ENCODE results near the gene NAMPT.
"Not testable (repeated sequence)": the region's sequence is repeated elsewhere in the genome, so short reads cannot be mapped to it uniquely, and the experiment has no call there.

Gene NAMPT

DNA sequence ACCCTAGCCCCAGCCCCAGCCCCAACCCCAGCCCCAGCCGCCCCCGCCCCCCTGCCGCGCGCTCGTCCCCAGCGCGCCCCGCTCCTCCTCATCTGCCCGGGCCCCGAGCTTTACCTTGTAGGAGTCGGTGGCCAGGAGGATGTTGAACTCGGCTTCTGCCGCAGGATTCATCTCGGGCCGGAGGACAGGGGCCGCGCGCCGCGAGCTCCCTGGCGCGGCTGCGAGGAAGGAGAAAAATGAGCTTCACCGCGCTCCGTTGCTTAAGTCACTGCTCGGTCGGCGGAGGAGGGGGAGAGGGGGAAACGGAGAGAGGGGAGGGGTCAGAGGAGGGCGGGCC is at the start of gene NAMPT:
NAMPT (minus strand) TSS at position 270 of the 337 bp plus-strand sequence; CDS start at position 171, 99 bp downstream.
- FAIRE-seq: no peak
- DNase-seq (ENCODE audit: insufficient read length, low spot score): no peak

DNA sequence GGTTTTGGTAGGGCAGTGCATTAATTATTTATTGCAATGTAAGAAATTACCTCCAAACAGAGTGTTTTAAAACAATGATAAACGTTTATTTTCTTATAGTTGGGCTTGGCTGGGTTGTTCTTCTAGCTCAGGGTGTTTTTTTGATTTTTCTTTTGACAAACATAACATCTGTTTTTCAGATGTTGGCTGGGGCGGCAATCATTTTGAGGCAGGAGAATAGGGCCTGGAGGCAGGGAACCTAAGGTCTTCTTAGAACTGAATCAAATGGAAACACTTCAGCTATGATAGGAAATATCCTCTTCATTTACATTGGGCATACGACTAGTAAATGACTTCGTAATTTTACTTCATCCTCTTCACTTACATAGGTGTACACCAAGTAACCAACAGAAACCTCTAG is 47.4 kb upstream of the NAMPT start:
- FAIRE-seq (no peak), DNase-seq (ENCODE audit: insufficient read length, low spot score) (no peak)

DNA sequence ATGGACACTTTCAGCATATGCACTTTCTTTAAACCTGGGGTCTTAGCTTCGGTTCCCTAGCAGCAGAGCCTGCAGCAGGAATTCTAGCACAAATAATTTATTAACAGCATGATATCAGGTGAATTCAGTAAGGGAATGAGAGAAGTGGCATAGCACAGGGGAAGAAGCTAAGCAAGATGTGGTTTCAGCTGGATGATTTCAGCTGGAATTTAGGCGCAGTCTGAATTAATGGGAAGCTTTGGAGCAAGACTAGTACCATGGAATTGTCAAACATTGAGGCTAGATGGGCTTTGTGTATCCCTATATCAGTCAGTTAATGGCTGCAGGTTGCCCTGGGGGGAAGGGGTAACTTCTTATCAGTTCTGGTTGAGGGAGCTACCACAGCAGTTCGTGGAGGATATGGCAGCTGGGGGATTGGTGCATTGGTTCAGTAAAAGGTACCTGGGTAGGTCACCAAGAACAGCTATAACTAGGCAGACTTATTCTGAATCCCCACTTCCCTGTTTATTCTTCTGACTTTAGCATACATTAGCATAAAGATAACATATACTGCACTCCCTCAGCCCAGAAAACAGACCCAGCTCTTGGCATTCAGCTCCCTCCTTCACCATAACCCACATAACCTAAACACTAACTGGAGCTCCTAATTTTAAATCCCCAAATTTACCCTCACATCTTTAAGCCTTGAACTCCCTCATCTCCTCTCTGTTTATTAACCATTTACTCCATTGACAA is 46.8 kb upstream of the NAMPT start:
- FAIRE-seq (no peak), DNase-seq (ENCODE audit: insufficient read length, low spot score) (no peak)

DNA sequence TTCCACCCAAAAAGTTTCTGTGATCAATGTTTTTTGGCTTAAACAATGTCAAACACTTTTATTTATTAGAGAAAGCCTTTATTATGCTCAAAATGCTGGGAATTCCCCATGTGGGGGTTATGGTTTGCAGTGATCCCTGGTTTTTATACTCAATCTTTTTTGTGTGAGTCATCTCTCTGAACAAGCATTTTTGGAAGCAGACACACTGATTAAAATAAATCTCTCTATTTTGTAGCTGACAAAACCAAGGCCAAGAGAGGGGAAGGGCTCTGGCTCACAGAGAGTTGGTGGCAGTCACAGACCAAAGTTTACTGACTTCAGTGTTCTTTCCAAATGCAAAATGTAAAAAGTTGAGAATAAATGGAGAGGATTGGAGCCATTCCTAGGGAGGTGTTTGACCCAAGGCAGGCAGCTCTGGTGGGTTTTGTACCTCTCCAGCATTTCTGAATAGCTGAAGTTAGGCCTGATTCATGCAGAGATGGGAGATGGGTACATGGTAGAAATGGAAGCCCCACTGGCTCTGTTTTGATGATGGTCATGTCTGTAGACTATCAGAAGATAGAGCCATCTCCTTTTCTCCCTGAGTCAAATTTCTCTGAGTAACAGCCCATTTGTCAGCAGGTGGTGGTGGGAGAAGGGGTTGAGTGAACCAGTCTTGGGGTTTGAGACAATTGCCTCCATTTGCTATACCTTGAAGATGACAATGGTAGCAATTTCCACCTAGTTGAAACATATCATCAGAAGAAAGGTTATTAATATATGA is 45.4 kb upstream of the NAMPT start:
- DNase-seq (ENCODE audit: insufficient read length, low spot score): no peak
- FAIRE-seq: no peak

DNA sequence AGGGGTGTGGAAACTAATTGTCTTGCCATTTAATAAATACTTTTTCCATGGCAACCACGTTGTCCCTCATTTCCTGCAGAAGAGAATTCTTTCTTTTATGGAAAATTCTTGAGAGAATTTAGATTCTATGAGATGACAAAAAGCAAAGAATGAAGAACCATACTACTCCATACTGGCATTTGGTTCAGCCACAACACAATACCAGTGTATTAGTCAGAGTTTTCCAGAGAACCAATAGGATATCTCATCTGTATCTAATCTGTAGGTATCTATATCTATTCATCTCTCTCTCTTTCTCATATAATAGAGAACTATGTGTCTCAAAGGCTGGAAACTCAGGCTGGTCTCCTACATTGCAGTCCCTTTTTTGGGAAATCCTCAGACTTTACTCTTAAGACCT is 44.6 kb upstream of the NAMPT start:
- FAIRE-seq: no peak
- no peak for DNase-seq (ENCODE audit: insufficient read length, low spot score)

DNA sequence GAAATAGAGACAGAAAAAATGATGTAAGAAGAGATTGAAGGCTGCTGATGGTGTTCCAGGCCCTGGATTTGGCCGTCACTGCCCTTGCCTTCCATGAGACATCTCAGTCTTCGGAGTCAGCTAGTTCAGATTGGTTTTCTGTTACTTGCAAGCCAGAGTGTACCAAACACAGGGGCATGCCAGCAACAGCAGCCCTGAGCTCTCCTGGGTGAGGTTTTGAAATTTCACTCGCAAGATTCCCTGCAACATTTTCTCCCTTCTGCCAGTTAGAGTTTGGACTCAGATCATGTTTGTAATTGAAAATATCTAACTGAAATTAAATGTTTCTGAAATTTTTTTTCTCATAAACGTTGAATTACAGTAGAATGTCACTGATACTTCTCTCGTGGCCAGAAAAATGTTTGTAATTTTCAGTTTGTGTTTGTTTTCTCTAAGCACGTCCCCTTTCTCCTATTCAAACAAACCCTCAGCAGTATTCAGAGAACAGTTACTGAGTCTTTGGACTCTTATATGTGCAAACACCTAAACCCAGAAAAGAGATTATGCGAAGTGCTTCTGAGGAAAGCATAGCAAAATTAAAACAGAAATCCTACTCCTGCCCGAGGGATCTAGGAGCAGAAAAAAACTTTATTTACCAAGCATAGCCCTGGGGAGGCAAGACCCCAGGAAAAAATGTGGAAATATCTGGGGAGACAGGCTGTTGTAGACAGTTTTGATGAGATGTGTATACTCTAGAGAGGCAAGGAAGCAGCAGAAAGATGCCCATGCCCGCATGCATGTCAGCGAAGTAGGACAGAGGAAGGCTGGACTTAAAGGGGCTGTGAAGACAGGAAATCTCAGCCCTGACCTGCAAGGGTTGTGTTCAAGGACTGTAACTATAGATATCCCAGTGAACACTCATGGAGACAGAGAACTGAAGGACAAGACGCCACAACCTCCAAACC is 43.0 kb upstream of the NAMPT start:
- no peak for FAIRE-seq

DNA sequence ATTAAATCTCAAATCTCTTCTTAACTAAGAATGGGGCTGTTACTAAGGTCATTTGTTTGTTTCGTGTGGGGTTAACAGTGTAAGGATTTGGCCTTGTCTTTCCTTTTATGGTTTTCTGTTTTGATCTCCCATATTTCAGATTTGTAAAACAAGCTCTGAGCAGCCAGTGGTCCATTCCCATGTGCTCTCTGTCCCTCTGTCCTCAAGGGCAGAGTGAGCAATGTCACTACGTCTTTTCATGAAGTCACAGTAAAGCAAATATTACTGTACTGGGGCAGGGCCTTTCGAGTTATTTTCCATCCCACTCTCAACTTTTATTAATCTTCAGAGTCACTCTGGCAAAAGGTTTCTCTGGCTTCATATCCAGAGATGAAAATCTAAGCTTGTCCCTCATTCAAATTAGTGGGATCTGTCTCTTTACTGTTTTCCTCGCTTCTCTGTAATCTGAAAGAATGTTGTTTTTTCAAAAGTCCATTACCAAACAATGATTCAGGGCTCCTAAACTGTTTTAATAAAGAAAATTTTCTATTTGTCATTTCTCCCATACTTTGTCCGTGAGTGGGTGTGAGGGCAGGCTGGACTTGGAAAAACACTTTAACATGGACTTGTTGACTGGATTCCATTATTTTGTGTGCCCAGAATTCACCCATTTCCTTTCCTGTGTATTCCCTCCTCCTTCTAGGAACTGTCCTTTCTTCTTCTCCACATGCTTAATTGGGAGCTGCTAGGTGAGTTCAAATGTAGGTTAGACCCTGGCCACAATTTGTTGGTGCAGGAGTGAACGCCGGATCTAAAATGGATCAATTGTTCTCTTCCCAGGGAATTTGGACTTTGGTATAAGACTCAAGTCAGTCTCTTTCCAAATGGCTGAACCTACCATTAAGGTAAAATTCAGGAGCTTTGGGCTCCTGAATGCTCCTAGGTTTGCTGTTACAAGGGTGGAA is 42.1 kb upstream of the NAMPT start:
- FAIRE-seq (no peak), DNase-seq (ENCODE audit: insufficient read length, low spot score) (no peak)

More for the DNA sequence above, 43.0 kb upstream of the NAMPT start:
- no peak for DNase-seq (ENCODE audit: insufficient read length, low spot score)

DNA sequence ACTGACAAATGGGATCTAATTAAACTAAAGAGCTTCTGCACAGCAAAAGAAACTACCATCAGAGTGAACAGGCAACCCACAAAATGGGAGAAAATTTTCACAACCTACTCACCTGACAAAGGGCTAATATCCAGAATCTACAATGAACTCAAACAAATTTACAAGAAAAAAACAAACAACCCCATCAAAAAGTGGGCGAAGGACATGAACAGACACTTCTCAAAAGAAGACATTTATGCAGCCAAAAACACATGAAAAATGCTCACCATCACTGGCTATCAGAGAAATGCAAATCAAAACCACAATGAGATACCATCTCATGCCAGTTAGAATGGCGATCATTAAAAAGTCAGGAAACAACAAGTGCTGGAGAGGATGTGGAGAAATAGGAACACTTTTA is 39.7 kb upstream of the NAMPT start:
- DNase-seq (ENCODE audit: insufficient read length, low spot score): not testable (repeated sequence)

DNA sequence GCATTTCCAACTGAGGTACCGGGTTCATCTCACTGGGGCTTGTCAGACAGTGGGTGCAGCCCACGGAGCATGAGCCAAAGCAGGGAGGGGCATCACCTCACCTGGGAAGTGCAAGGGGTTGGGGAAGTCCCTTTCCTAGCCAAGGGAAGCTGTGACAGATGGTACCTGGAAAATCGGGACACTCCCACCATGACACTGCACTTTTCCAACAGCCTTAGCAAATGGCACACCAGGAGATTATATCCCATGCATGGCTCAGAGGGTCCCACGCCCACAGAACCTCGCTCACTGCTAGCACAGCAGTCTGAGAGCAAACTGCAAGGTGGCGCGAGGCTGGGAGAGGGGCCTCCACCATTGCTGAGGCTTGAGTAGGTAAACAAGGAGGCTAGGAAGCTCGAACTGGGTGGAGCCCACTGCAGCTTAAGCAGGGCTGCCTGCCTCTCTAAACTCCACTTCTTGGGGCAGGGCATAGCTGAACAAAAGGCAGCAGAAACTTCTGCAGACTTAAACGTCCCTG is 35.5 kb upstream of the NAMPT start:
- not testable (repeated sequence) for DNase-seq (ENCODE audit: insufficient read length, low spot score); FAIRE-seq

More for the DNA sequence above, 39.7 kb upstream of the NAMPT start:
- not testable (repeated sequence) for FAIRE-seq

DNA sequence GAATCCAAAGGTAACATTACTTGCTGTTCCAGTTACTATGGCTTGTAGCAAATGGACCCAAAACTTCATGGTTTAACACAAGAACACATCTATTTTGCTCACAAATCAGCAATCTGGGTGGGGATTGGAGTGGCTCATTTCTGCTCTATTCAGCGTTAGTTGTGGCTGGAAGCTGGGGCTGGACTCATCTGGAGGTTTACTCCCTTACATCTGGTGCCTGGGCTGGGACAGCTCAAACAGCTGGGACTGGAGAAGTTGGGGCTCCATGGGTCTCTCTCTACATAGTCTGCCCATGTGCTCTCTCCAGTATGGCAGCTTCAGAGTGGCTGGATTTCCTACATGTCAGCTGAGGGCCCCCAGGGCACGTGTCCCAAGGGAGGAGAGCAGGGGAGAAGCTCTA is 33.7 kb upstream of the NAMPT start:
- FAIRE-seq: no peak
- DNase-seq (ENCODE audit: insufficient read length, low spot score): no peak

DNA sequence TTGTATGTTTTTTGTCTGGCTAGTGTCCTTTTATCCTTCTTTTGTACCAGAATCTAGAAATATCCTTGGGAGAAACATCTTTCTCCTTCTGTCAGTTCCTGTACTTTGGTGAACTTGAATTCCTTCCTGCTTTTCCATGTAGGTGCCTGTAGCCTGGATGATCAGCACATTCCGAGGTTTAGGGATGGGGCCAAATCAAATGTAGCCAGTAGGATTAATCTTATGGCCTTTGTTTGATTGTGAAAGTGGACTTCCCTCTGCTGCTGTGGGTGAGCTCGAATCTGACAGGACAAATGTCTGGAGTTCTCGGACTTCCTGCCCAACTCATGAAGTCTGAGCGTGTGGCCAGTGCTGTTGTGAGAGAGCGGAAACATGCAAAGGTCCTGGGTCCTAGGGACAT is 33.2 kb upstream of the NAMPT start:
- DNase-seq (ENCODE audit: insufficient read length, low spot score) (no peak), FAIRE-seq (no peak)

DNA sequence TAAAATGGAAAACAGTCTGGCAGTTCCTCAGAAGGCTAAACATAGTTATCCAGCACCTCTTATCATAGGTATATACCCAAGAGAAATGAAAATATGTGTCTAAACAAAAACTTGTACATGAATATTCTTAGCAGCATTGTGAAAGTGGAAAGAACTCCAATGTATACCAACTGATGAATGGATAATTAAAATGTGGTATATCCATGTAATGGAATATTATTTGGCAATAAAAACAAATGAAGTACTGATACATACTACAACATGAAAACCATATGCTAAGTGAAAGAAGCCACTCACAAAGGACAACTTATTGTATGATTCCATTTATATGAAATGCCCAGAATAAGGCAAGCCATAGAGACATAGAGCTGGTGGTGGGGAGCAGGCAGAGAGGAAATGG is 32.2 kb upstream of the NAMPT start:
- no peak for DNase-seq (ENCODE audit: insufficient read length, low spot score)
- no peak for FAIRE-seq

DNA sequence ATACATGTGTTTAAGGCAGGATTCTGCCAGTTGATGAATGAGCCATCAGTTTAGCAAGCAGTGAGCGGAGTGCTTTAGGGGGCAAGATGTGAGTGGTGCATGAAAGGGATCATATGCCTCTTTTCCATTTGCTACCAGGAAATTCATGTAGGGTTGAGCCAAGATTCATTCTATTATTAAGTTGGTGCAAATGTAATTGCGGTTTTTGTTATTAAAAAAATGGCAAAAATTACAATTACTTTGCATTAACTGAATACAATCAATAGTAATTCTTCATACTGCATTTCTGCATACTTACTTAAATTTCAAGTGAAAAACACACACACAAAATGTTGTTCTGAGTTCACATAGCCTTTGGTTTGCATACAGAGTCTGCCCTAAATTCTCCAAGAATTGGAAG is 30.1 kb upstream of the NAMPT start:
- FAIRE-seq (no peak), DNase-seq (ENCODE audit: insufficient read length, low spot score) (no peak)

DNA sequence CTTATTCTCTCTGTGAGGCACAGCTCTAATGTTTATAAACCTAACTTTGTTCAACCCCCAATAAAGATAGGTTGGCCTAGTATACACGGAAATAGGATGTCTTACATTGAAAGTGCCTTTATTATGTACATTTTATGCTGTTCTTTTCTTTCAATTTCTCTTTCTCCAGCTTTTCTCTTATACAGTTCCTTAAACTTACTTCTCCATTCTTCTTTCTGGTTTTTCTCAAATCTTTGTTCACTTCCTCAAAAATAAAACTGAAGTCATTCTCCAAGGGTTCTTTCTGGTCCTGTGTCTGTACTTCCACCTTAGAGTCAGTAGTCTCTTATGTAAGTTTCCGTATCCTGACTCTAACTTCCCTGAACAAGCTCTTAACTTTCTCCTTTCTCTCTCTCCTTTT is 29.2 kb upstream of the NAMPT start:
- no peak for DNase-seq (ENCODE audit: insufficient read length, low spot score)
- FAIRE-seq: no peak

DNA sequence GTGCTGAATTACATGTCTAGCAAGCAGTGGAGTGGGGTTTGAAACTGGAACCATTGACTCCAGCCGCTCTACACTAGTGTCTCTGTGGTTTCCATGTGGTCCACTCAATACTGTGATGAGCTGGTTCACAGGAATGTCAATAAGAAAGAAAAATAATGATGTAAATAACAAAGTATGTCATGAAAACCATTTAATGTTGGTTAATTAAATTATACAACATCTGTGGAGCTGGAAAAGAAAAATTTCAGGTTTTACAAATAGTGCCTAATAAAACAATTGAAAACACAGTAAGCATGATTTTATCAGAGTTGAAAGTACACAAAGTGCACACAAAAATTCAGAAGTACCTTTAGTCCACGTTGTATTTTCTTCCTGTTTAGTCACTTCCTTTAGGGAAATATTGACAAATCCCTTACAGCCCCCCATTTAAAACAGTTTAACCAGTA is 28.7 kb upstream of the NAMPT start:
- DNase-seq (ENCODE audit: insufficient read length, low spot score) (peak; percentile 18), FAIRE-seq (no peak)

DNA sequence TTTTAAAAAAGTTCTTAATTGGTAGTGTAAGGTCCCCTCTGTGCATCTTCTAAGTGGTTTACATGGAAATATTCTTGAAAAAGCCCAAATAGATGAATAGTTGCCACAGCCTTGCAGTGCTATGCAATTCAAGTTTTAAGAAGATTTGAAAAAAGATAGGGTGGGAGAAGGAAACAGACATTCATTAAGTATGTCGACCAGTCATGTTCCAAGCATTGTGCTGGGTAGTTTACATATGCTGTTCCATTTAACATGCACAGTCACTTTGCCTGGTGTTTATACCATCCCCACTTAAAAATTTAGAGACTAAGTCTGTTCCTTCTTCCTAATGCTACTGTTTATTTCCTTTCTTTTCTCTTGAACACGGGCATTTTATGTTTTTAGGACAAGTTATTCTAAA is 28.1 kb upstream of the NAMPT start:
- DNase-seq (ENCODE audit: insufficient read length, low spot score) (no peak), FAIRE-seq (no peak)

DNA sequence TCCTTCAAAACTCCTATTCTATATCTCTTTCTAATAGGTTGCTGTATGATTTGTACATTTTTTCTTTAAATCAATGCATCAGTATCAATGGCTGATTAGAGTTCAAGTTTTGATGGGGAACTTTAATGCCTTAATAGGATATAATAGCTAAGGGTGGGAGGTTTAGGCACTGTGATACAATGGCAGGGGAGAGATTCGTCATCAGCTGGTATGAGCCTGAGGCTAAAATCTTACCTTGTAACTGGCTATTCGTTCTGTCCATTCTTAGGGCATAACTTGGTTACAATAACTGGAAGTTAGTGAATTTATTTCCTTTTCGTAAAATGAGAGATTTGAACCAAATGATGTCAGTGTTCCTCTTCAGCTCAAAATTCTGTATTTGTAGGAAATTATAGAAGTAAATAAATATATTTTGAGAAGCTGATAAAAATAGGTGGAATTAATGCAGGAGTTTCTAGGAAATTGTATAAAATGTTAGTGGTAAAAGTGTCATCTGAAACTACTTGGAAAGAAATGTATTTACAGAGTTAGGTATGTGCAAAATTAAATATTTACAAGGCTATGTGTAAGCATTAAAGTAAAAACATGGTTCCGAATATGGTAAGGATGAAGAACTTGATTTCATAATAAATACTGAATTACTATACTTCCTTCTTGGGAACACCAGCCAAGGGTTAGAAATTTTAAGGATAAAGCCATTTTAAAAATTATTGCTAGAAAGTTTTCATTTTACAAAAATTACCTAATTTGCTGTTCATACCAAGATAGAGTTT is 27.5 kb upstream of the NAMPT start:
- DNase-seq (ENCODE audit: insufficient read length, low spot score) (no peak), FAIRE-seq (no peak)

DNA sequence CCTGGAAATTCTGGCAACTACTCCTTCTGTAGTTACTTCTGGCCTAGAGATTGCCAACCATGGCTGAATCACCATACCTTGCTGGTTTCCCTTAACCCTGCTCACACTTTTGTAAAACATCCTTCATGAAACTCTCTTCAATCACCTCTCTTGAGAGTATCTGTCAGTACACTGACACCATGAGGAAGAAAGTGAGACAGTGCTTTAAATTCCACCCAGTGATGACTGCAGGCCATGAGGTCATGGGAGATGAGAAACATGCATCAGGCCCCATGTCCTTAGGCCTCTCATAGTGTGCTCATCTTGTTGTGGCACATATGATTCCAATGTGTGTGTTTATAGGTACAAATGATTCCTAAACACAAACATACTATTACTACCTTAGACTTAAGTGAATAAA is 24.6 kb upstream of the NAMPT start:
- FAIRE-seq: no peak
- DNase-seq (ENCODE audit: insufficient read length, low spot score): no peak

DNA sequence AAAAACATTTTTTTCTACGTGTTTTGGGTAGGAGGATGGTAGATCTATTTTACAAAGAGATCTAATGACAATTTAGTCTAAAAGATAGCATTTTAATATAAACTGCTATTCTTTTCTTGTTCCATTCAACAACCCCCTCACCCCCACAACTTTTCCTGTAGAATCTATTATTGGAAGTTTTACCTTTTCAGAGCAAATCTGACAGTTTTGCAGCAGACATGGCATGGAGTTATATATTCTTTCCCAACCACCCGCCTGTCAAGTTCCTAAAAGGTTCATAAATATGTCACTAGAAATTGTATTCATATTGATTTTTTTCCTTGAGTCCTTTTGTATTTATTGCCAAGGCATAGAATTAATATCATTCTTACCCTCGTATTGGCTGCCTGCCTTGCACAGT is 21.5 kb upstream of the NAMPT start:
- no peak for FAIRE-seq
- no peak for DNase-seq (ENCODE audit: insufficient read length, low spot score)
